KOPT-K1 (cell line): ENCODE results near the gene SLC28A2.
"Not testable (repeated sequence)": the region's sequence is repeated elsewhere in the genome, so short reads cannot be mapped to it uniquely, and the experiment has no call there.

Experiments used
- H3K27ac ChIP-seq: fragments of 200-600 bp; sonication (generic); 2 replicates; pipeline ENCODE4 v1.5.1; 2016; ENCODE audit warnings: antibody characterized with exemption, mild to moderate bottlenecking, low read depth, low read length; ENCODE audit not compliant: poor library complexity, severe bottlenecking
- H3K36me3 ChIP-seq: fragments of 200-600 bp; sonication (generic); 2 replicates; pipeline ENCODE4 v1.5.1; 2017; ENCODE audit warnings: antibody characterized with exemption, mild to moderate bottlenecking, low read length, moderate library complexity; ENCODE audit not compliant: insufficient read depth
- H3K9me3 ChIP-seq: fragments of 200-600 bp; sonication (generic); 2 replicates; pipeline ENCODE4 v1.5.1; 2017; ENCODE audit warnings: antibody characterized with exemption, low read length, mild to moderate bottlenecking; ENCODE audit not compliant: insufficient read depth, poor library complexity, severe bottlenecking

SLC28A2 gene

DNA sequence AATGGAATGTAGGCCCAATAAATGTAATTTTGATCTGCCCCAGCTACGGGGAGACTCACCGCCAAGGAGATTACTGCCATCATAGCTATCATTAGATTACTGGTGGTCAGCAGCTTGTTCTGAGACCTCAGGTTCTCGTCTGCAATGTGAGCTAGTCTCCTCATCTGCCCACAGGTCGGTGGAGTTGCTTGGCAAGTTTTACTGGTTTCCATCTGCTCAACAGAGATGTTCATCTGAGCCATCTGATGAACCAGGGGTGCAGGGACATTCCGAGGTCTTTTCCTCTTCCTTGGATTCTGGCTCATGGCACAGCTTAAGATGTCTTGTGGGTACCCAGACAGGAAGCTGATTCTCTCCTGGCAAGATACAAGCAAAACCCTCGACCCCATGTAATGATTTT lies 15.2 kb upstream of the SLC28A2 start:
- not testable (repeated sequence) for H3K36me3 ChIP-seq, H3K27ac ChIP-seq
- H3K9me3 ChIP-seq, result peaks cover 28% of the 10 kb centered on the region

- Histone ChIP-seq H3K27ac (no peak overlapping the region), H3K9me3 (peaks cover 47% of the 10 kb centered on the region)
Observed at GRCh38 chr15:45242289-45242688, 9.7 kb upstream of the SLC28A2 start.

GRCh38 chr15:45249125-45249780 lies 2.8 kb upstream of the SLC28A2 start:
- Histone ChIP-seq H3K27ac (no peak overlapping the region), H3K9me3 (peaks cover 6% of the 10 kb centered on the region), H3K36me3 (no peaks in the 10 kb centered on the region)

More at GRCh38 chr15:45242289-45242688, 9.7 kb upstream of the SLC28A2 start:
- no peaks in the 10 kb centered on the region for H3K36me3 ChIP-seq

DNA sequence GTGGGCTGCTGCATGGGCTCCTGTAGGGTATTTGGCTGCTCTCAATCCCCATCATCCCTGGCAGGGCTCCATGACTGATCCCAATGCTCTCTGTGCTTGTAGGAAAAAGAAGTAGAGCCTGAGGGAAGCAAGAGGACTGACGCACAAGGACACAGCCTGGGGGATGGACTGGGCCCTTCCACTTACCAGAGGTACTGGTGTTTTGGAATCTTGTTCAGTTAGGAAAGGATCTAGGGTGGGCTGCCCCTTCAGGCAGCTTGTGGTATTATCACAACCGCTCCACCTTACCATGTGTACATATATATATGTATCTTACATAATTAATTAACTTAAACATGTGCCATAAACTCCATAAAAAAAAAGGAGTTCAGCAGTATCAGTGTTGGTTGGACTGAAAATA lies 1.3 kb downstream of the SLC28A2 start:
- H3K9me3 ChIP-seq, result no peaks in the 10 kb centered on the region
- H3K27ac ChIP-seq, result no peak overlapping the region
- H3K36me3 ChIP-seq, result no peaks in the 10 kb centered on the region

GRCh38 chr15:45254405-45254804 lies 2.4 kb downstream of the SLC28A2 start:
- Histone ChIP-seq H3K27ac (no peak overlapping the region), H3K9me3 (no peaks in the 10 kb centered on the region), H3K36me3 (no peaks in the 10 kb centered on the region)

GRCh38 chr15:45254824-45255223 lies 2.8 kb downstream of the SLC28A2 start:
- not testable (repeated sequence) for H3K9me3 ChIP-seq, H3K36me3 ChIP-seq, H3K27ac ChIP-seq

DNA sequence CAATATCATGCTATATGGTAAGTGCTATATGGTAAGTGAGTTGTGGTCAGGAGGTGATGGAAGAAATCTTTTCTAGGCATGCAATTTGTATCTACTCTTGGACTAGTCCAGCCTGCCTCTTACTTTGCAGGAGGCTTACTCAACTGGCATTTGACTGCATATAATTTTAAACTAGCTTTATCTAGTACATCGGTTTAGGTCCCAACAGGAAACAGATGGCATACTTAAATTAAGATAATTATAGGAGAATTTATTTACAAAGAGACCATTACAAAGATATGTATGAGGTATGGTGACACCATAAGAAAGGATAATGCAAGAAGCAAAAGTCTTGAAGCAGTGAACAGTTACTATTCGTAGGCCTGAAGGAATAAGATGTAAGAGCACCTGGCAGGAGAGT lies 7.8 kb downstream of the SLC28A2 start:
- Histone ChIP-seq H3K9me3 (peaks cover 6% of the 10 kb centered on the region), H3K36me3 (no peaks in the 10 kb centered on the region), H3K27ac (no peak overlapping the region)

DNA sequence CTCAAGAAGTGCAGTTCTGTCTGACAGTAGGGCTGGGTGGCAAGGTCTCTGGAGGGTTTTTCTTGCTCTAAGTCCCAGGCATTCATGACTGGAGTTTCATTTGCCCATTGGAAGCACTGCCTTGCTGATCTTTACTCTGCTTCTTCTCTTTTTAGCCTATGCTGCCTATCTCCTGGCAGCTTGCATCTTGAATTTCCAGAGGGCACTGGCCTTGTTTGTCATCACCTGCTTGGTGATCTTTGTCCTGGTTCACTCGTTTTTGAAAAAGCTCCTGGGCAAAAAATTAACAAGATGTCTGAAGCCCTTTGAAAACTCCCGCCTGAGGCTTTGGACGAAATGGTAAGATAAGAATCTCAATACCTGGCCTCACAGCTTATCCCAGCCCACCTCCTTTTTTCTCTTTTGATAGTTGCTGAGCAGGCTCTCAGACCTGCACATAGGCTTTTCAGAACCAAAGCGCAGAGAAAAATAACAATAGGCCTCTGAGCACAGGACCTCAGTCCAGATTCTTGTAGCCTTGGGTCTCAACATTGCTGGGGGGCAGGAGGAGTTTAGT lies 10.9 kb downstream of the SLC28A2 start:
- H3K27ac ChIP-seq, result no peak overlapping the region
- H3K36me3 ChIP-seq, result no peaks in the 10 kb centered on the region
- peaks cover 6% of the 10 kb centered on the region for H3K9me3 ChIP-seq

GRCh38 chr15:45263854-45264253 lies 11.8 kb downstream of the SLC28A2 start:
- no peak overlapping the region for H3K27ac ChIP-seq
- H3K36me3 ChIP-seq, result no peaks in the 10 kb centered on the region
- H3K9me3 ChIP-seq, result peaks cover 6% of the 10 kb centered on the region

GRCh38 chr15:45265506-45265905 lies 13.5 kb downstream of the SLC28A2 start:
- H3K9me3 ChIP-seq, result peaks cover 6% of the 10 kb centered on the region
- no peaks in the 10 kb centered on the region for H3K36me3 ChIP-seq
- H3K27ac ChIP-seq, result no peak overlapping the region

- Histone ChIP-seq H3K27ac (no peak overlapping the region), H3K36me3 (no peaks in the 10 kb centered on the region), H3K9me3 (peaks cover 6% of the 10 kb centered on the region)
Observed at GRCh38 chr15:45268135-45268534, 16.1 kb downstream of the SLC28A2 start.

- no peak overlapping the region for H3K27ac ChIP-seq
- H3K9me3 ChIP-seq, result no peaks in the 10 kb centered on the region
- H3K36me3 ChIP-seq, result no peaks in the 10 kb centered on the region
Observed at GRCh38 chr15:45274636-45275380, 22.8 kb downstream of the SLC28A2 start.

DNA sequence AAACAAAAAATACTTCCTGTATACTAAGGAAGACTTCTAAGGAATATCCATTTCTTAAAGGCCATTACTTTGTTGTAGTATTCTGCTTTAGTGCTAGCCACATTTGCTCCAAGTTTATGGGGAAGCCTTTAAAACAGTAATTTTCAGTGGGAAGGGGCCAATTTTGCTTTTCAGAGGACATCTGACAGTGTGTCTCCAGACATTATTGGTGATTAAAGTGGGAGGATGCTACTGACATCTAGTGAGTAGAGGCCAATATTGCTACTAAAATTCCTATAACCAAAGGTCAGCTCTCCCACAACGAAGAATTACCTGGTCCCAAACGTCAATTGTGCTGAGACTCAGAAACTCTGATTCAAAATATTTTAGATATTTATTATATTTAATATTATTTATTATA lies 24.8 kb downstream of the SLC28A2 start:
- H3K27ac ChIP-seq, result no peak overlapping the region
- no peaks in the 10 kb centered on the region for H3K36me3 ChIP-seq
- H3K9me3 ChIP-seq, result no peaks in the 10 kb centered on the region

DNA sequence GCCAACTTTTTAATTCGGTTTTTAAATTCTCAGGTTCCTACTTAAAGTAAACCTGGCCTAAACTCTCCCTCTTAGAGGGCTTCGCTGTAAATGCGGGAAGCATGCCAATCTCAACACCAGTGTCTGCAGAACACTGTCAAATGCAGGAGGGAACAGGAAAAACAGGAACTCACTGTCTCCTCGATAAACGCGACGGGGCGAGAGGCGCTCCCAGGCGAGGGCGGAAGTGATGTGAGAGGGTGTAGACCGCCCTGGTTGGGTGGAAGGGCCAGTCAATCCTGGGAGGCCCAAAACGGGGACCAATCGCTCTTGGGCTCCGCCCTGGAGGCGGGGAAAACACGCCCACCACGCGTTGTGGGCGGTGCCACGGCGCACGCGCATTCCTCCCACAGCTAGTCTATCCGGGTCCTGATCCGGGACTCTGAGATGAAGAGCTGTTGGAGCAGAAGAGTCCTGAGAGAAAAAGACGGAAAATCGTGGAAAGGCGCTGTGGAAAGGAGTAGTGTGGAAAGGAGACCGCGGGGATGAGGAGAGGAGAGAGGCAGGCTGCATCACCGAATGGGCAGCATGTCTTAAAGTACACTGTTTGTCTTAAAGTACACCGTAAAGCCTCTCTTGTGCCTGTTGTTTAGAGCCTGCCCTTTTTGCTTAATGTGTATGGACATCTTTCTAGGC lies 27.1 kb downstream of the SLC28A2 start:
- no peaks in the 10 kb centered on the region for H3K9me3 ChIP-seq
- H3K36me3 ChIP-seq, result no peaks in the 10 kb centered on the region
- H3K27ac ChIP-seq, result peak overlapping the region; percentile 44

GRCh38 chr15:45285413-45285812 lies 33.4 kb downstream of the SLC28A2 start:
- Histone ChIP-seq H3K27ac (no peak overlapping the region), H3K9me3 (no peaks in the 10 kb centered on the region), H3K36me3 (no peaks in the 10 kb centered on the region)
